Smooth muscle cell (in vitro differentiated cells): ENCODE data around the gene KIF26B. TPM values are rescaled to one million over a fixed set of nuclear protein-coding genes. Genes with fewer than 3 reads are reported as not detected.

Experiments used
- DNase-seq: peaks from one replicate; lab custom pipeline; 2025; ENCODE audit not compliant: unreplicated experiment; lab: John Stamatoyannopoulos, UW
- H2AFZ ChIP-seq: fragments of 200-600 bp; sonication (generic); 2 replicates; pipeline ENCODE4 v1.6.0; 2016; ENCODE audit warnings: antibody characterized with exemption, low read depth, mild to moderate bottlenecking
- H3F3A ChIP-seq: fragments of 200-600 bp; sonication (generic); 2 replicates; pipeline ENCODE4 v1.6.0; 2017; ENCODE audit warnings: antibody characterized with exemption, low read depth
- H3K27ac ChIP-seq: fragments of 200-600 bp; sonication (generic); 2 replicates; pipeline ENCODE4 v1.5.1; 2016; ENCODE audit warnings: low read depth, mild to moderate bottlenecking
- H3K27me3 ChIP-seq: fragments of 200-600 bp; sonication (generic); 2 replicates; pipeline ENCODE4 v1.6.1; 2016; ENCODE audit warnings: low read depth, mild to moderate bottlenecking
- H3K36me3 ChIP-seq: fragments of 200-600 bp; sonication (generic); 2 replicates; pipeline ENCODE4 v1.5.1; 2016; ENCODE audit warnings: low read depth
- H3K4me1 ChIP-seq: fragments of 200-600 bp; sonication (generic); 2 replicates; pipeline ENCODE4 v1.5.1; 2016; ENCODE audit warnings: low read depth
- H3K4me2 ChIP-seq: fragments of 200-600 bp; sonication (generic); 2 replicates; pipeline ENCODE4 v1.6.0; 2016; ENCODE audit warnings: mild to moderate bottlenecking
- H3K4me3 ChIP-seq: fragments of 200-600 bp; sonication (generic); 2 replicates; pipeline ENCODE4 v1.5.1; 2016; ENCODE audit warnings: mild to moderate bottlenecking
- H3K79me2 ChIP-seq: fragments of 200-600 bp; sonication (generic); 2 replicates; pipeline ENCODE4 v1.6.0; 2016; ENCODE audit warnings: low read depth, mild to moderate bottlenecking
- H3K9ac ChIP-seq: fragments of 200-600 bp; sonication (generic); 2 replicates; pipeline ENCODE4 v1.6.0; 2016; ENCODE audit warnings: low read depth
- H3K9me3 ChIP-seq: fragments of 200-600 bp; sonication (generic); replicated peaks from 2 replicates; pipeline ENCODE4 v1.5.1; 2016; ENCODE audit warnings: low read depth
- H4K20me1 ChIP-seq: fragments of 200-600 bp; sonication (generic); 2 replicates; pipeline ENCODE4 v1.6.0; 2016; ENCODE audit warnings: low read depth
- WGBS: methylation state at CpG from one replicate; pipeline ENCODE4 v1.1.7; 2016; ENCODE audit warnings: low lambda C conversion rate; 5-methylcytosine and 5-hydroxymethylcytosine counted together
- polyA plus RNA-seq: library from polyadenylated mRNA; unstranded; fragments of >200 nt; fragmentation: Nextera tagmentation; extraction: Ambion mirVana; gene quantifications from 2 replicates; pipeline ENCODE4 v1.2.1, GENCODE V29; 2016
- total RNA-seq: library from RNA; depleted of rRNA; stranded (reverse); fragments of >200 nt; gene quantifications from 2 replicates; pipeline ENCODE4 v1.2.3, GENCODE V29; 2014
- TF ChIP-seq, protein P1 (sequence below): fragments of 200-600 bp; sonication (generic); IDR thresholded peaks from 2 replicates; pipeline ENCODE4 v1.5.1; 2017; ENCODE audit warnings: borderline replicate concordance, mild to moderate bottlenecking, antibody characterized with exemption; ENCODE audit not compliant: insufficient read depth, poor library complexity, severe bottlenecking

The KIF26B gene
- total and polyA plus RNA-seq, 2 experiments from 2014 or later, result 24.9 to 43.3 TPM

DNA sequence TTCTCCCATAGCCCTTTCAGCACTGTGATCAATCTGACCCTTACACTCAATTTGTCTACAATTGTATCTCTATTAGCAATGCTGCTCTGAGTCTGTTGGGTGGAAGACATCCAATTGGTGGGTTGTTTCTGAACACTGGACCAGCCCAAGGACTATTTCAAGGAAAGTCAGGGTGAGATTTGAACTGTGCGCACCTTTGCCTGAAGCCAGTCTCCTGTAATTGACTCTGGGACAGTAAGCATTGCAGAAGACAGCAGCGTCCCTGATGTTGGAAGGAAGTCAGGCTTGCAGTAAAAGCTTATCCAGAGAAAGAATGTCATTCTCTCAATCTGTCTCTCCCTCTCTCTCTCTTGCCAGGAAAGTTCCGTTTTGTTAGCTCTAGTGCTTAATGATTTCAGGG is 233.9 kb downstream of the KIF26B start:
- no peak overlapping the region for H3K9ac ChIP-seq
- H3K4me1 ChIP-seq, result peaks cover 3% of the 10 kb centered on the region
- H3F3A ChIP-seq, result peaks cover 2% of the 10 kb centered on the region
- TF ChIP-seq, protein P1, sequence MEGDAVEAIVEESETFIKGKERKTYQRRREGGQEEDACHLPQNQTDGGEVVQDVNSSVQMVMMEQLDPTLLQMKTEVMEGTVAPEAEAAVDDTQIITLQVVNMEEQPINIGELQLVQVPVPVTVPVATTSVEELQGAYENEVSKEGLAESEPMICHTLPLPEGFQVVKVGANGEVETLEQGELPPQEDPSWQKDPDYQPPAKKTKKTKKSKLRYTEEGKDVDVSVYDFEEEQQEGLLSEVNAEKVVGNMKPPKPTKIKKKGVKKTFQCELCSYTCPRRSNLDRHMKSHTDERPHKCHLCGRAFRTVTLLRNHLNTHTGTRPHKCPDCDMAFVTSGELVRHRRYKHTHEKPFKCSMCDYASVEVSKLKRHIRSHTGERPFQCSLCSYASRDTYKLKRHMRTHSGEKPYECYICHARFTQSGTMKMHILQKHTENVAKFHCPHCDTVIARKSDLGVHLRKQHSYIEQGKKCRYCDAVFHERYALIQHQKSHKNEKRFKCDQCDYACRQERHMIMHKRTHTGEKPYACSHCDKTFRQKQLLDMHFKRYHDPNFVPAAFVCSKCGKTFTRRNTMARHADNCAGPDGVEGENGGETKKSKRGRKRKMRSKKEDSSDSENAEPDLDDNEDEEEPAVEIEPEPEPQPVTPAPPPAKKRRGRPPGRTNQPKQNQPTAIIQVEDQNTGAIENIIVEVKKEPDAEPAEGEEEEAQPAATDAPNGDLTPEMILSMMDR, result no peak
- H2AFZ ChIP-seq, result no peak overlapping the region
- no peak for DNase-seq
- H3K9me3 ChIP-seq, result no peaks in the 10 kb centered on the region
- H4K20me1 ChIP-seq, result peaks cover 99% of the 10 kb centered on the region
- no peak overlapping the region for H3K27ac ChIP-seq
- H3K4me3 ChIP-seq, result no peak overlapping the region
- no peaks in the 10 kb centered on the region for H3K27me3 ChIP-seq
- H3K79me2 ChIP-seq, result peaks cover 17% of the 10 kb centered on the region
- 74% methylated on average over 3 of the region's 3 CpGs for WGBS
- no peaks in the 10 kb centered on the region for H3K36me3 ChIP-seq
- no peak overlapping the region for H3K4me2 ChIP-seq

DNA sequence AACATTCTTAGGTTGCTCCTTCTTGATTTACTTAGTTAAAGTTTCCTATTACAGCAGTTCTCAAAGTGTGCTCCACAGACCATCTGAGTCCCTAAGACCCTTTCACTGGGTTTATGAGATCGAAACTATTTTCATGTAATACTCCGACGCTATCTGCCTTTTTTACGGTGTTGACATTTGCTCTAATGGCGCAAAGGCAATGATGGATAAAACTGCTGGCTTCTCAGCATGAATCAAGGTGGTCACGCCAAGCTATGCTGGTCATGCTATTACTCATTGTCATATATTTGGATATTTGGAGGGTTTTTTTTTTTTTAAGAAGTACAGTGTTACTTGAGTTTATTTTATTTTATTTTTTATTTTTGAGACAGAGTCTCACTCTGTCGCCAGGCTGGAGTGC is 235.1 kb downstream of the KIF26B start:
- H3K36me3 ChIP-seq, result no peaks in the 10 kb centered on the region
- no peak for DNase-seq
- no peak overlapping the region for H2AFZ ChIP-seq
- peaks cover 17% of the 10 kb centered on the region for H3K79me2 ChIP-seq
- H3K9ac ChIP-seq, result no peak overlapping the region
- H3K27ac ChIP-seq, result no peak overlapping the region
- H4K20me1 ChIP-seq, result peaks cover 97% of the 10 kb centered on the region
- no peaks in the 10 kb centered on the region for H3F3A ChIP-seq
- H3K27me3 ChIP-seq, result no peaks in the 10 kb centered on the region
- no peak overlapping the region for H3K4me2 ChIP-seq
- no peak overlapping the region for H3K4me3 ChIP-seq
- WGBS, result 92% methylated on average over 7 of the region's 7 CpGs
- H3K4me1 ChIP-seq, result no peaks in the 10 kb centered on the region
- no peaks in the 10 kb centered on the region for H3K9me3 ChIP-seq
- TF ChIP-seq, protein P1, result no peak

DNA sequence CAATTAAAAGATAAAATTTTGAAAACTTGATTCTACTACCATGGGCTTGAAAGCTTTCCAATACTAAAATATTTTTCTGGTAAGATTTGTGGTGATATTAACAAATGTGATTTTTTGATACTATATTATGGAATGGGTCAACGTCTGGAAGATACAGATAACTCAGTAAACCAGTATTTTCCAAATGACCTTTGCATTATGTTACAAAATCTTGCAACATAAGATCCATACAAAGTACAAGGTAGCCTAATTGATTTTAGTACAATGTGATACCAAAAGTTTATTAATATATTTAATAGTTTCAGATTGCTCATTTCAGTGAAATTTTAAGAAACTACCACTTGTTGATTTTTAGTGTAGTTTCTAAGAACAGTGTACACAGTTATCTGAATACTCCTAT is 236.2 kb downstream of the KIF26B start:
- Histone ChIP-seq H3K4me3 (no peak overlapping the region), H3K27ac (no peak overlapping the region), H3K9ac (no peak overlapping the region), H3F3A (no peaks in the 10 kb centered on the region), H3K27me3 (no peaks in the 10 kb centered on the region), H3K4me2 (no peak overlapping the region), H3K79me2 (peaks cover 17% of the 10 kb centered on the region), H3K36me3 (no peaks in the 10 kb centered on the region), H4K20me1 (peaks cover 97% of the 10 kb centered on the region), H3K9me3 (no peaks in the 10 kb centered on the region), H3K4me1 (no peaks in the 10 kb centered on the region), H2AFZ (no peak overlapping the region)
- TF ChIP-seq, protein P1, result no peak
- no peak for DNase-seq
- 93% methylated on average over 1 of the region's 1 CpG for WGBS

DNA sequence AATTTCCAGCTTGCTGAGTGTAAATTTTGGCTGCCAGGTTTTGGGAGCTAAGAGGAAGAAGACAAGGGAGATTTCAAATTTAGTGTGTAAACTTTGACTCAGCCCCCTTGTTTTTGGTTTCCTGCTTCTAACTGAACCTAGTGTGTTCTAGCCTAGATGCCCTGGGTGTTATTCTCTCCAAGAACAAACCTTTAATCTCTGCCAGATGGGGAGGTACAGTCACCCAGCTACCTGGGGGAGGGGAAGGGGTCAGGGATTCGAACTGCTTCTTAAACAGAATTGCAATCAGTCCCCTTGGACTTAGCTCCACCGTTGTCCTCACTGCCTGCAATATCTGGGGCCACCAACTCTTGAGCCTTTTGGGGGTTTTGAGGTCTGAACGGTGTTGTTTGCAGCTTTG is 238.9 kb downstream of the KIF26B start:
- Histone ChIP-seq H3K27ac (no peak overlapping the region), H4K20me1 (peaks cover 97% of the 10 kb centered on the region), H3K4me2 (no peak overlapping the region), H3K4me1 (no peaks in the 10 kb centered on the region), H3K79me2 (peaks cover 17% of the 10 kb centered on the region), H3K36me3 (no peaks in the 10 kb centered on the region), H2AFZ (no peak overlapping the region), H3K9me3 (no peaks in the 10 kb centered on the region), H3K4me3 (no peak overlapping the region), H3F3A (no peaks in the 10 kb centered on the region), H3K27me3 (no peaks in the 10 kb centered on the region), H3K9ac (no peak overlapping the region)
- 92% methylated on average over 3 of the region's 3 CpGs for WGBS
- no peak for DNase-seq
- TF ChIP-seq, protein P1, result no peak
